Omental fat pad (tissue), 4 donors: ENCODE results near the gene CMTR1. TPM values are rescaled to one million over a fixed set of nuclear protein-coding genes. Genes with fewer than 3 reads are reported as not detected.

Experiments
- ATAC-seq: fragments of 150-250 bp; one replicate; pipeline ENCODE4 v1.9.1; 2016; ENCODE audit warnings: mild to moderate bottlenecking, moderate library complexity; ENCODE audit not compliant: low FRiP score
- DNase-seq: peaks from one replicate; pipeline ENCODE4 v3.0.0-alpha.2; 2019; ENCODE audit warnings: low spot score
- CTCF ChIP-seq, 3 donors: fragments of 450-650 bp; IDR thresholded peaks; one replicate each; pipeline ENCODE4 v1.5.1; 2016 to 2017; ENCODE audit warnings: antibody characterized with exemption in 3 of 3, mild to moderate bottlenecking in 3 of 3, moderate library complexity in 2 of 3
- total RNA-seq, 4 donors: library from RNA; depleted of rRNA; stranded (reverse); fragments of >200 nt; gene quantifications; one replicate each; pipeline ENCODE4 v1.1.0, GENCODE V29; 2016

CMTR1 gene
- total RNA-seq, 4 donors from 2014 or later: 22.5 to 34.5 (median 28.5) TPM

- ATAC-seq (no peak), DNase-seq (no peak)
- TF ChIP-seq CTCF (IDR thresholded peaks at IDR 0.05): no peak
These were observed 91.3 kb downstream of the CMTR1 start for GRCh38 chr6:37524025-37524969.

- ATAC-seq (no peak), DNase-seq (no peak)
These were observed 91.9 kb downstream of the CMTR1 start for GRCh38 chr6:37524970-37525318.

GRCh38 chr6:37525460-37526357 lies 92.7 kb downstream of the CMTR1 start:
- ATAC-seq (no peak), DNase-seq (no peak)
- no peak for TF ChIP-seq CTCF (IDR thresholded peaks at IDR 0.05)

More at GRCh38 chr6:37524970-37525318, 91.9 kb downstream of the CMTR1 start:
- no peak for TF ChIP-seq CTCF (IDR thresholded peaks at IDR 0.05)

- ATAC-seq (no peak), DNase-seq (no peak)
- no peak for TF ChIP-seq CTCF (IDR thresholded peaks at IDR 0.05)
These were observed 95.5 kb downstream of the CMTR1 start for GRCh38 chr6:37528541-37528940.

- DNase-seq (no peak), ATAC-seq (peak; percentile 39)
- TF ChIP-seq CTCF (IDR thresholded peaks at IDR 0.05): no peak
These were observed 97.3 kb downstream of the CMTR1 start for GRCh38 chr6:37530297-37530696.

- no peak for DNase-seq
- ATAC-seq: no peak
- TF ChIP-seq CTCF (IDR thresholded peaks at IDR 0.05): no peak
These were observed 98.0 kb downstream of the CMTR1 start for GRCh38 chr6:37531026-37531425.

Other genes starting within 250 kb of the CMTR1 start
- gene TBC1D22B, start 175.4 kb upstream of the CMTR1 start, total RNA-seq: 1 to 10 TPM; 8.0 to 9.5 (median 8.5) TPM
- 1 to 10 TPM; 1.1 to 4.7 (median 2.7) TPM for gene TMEM217, start 175.1 kb upstream of the CMTR1 start, total RNA-seq
- 10 to 100 TPM in 3 of 4 donors, 1 to 10 TPM in 1; 9.3 to 17.0 (median 11.8) TPM for gene RNF8, start 79.2 kb upstream of the CMTR1 start, total RNA-seq
- 10 to 100 TPM; 16.0 to 24.0 (median 20.0) TPM for gene CCDC167, start 66.7 kb downstream of the CMTR1 start, total RNA-seq